Measurements from ENCODE around the gene WDR70.

DNA sequence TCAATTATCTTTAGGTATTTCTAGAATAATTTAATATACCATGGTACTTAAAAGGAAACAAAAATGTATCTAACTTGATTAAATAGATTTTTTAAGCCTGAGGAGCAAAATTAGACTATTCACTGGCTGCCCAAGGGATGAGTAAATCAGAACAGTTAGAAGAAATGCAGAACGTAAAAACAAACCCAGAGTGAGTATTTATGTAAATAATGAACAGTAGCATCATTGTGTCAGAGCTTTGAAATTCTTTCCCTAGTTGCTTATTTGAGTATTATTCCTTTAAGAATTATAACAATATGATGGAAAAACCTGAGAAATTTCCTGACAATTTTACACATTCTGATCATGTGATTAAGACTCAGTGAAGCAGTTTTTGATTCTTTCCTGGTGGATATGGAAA is 259.8 kb downstream of the WDR70 start:
- TF ChIP-seq CTCF (IDR thresholded peaks at IDR 0.05): no peak
- no peak for TF ChIP-seq POLR2A (IDR thresholded peaks at IDR 0.05)
